Left colon (tissue), 2 donors: ENCODE data around the gene CCDC12. TPM values are rescaled to one million over a fixed set of nuclear protein-coding genes. Genes with fewer than 3 reads are reported as not detected.

ENCODE experiments used
- ATAC-seq: fragments of 200-7000 bp; cut with Tn5 transposase; one replicate; pipeline ENCODE4 v1.9.1; 2020; ENCODE audit warnings: mild to moderate bottlenecking, moderate library complexity
- DNase-seq, 2 donors: peaks; one replicate each; pipeline ENCODE4 v3.0.0-alpha.2; 2020
- intact Hi-C, 2 donors: fragments of 100-400 bp; cut with DNase I in 1 of 2; cut with micrococcal nuclease in 1 of 2; formaldehyde crosslinking; loops; one replicate each; pipeline versions ENCODE4 v1.11.2 to v1.14.0; 2022; cut with DNase I, micrococcal nuclease
- total RNA-seq, 2 donors: library from RNA; stranded (reverse); fragmentation: NEBNext Ultra II Directional; extraction: Animal tissue kit (Norgen Biotek cat#: 25700); gene quantifications; one replicate each; pipeline ENCODE4 v1.2.1, GENCODE V29; 2021
- donor health status: DM: no; HTN: no; CAD: no.
- donor health status: DM: yes; HTN: yes; CAD: no.

Gene CCDC12
- total RNA-seq, 2 donors from 2014 or later = 40.0 to 54.4 TPM

- intact Hi-C loops = no loop called here
- DNase-seq = no peak
Measured at GRCh38 chr3:46932455-46933225, 43.9 kb downstream of the CCDC12 start.

GRCh38 chr3:46931631-46932331 lies 44.8 kb downstream of the CCDC12 start:
- ATAC-seq = peak; percentile 26
- peak; percentile 79 to 87 for DNase-seq
- intact Hi-C loops = no loop called here

More at GRCh38 chr3:46932455-46933225, 43.9 kb downstream of the CCDC12 start:
- peak; percentile 45 for ATAC-seq

- no peak for ATAC-seq
- DNase-seq = no peak
- intact Hi-C loops = no loop called here
Measured at GRCh38 chr3:46930945-46931403, 45.6 kb downstream of the CCDC12 start.

GRCh38 chr3:46930166-46930944 lies 46.2 kb downstream of the CCDC12 start:
- no peak for ATAC-seq
- DNase-seq = no peak
- intact Hi-C loops = no loop called here

- ATAC-seq (peak; percentile 76), DNase-seq (peak; percentile 69 to 80)
- intact Hi-C loops = no loop called here
Measured at GRCh38 chr3:46929324-46929723, 47.2 kb downstream of the CCDC12 start.

- ATAC-seq (no peak), DNase-seq (no peak)
- intact Hi-C loops = no loop called here
Measured at GRCh38 chr3:46928282-46928681, 48.3 kb downstream of the CCDC12 start.

GRCh38 chr3:46927718-46928073 lies 48.8 kb downstream of the CCDC12 start:
- ATAC-seq (no peak), DNase-seq (peak in 1 of 2 donors; percentile 24)
- intact Hi-C loops = no loop called here

GRCh38 chr3:46926871-46927717 lies 49.5 kb downstream of the CCDC12 start:
- DNase-seq (peak in 1 of 2 donors; percentile 24), ATAC-seq (peak; percentile 50)
- intact Hi-C loops = no loop called here

- no peak for ATAC-seq
- intact Hi-C loops = no loop called here
- DNase-seq = peak in 1 of 2 donors; percentile 27
Measured at GRCh38 chr3:46926447-46926846, 50.1 kb downstream of the CCDC12 start.

- intact Hi-C loops = no loop called here
- peak in 1 of 2 donors; percentile 30 for DNase-seq
Measured at GRCh38 chr3:46926039-46926438, 50.5 kb downstream of the CCDC12 start.

GRCh38 chr3:46925585-46925934 lies 51.0 kb downstream of the CCDC12 start:
- peak in 1 of 2 donors; percentile 21 for DNase-seq
- intact Hi-C loops = no loop called here
- no peak for ATAC-seq

More at GRCh38 chr3:46926039-46926438, 50.5 kb downstream of the CCDC12 start:
- ATAC-seq = no peak

GRCh38 chr3:46924921-46925584 lies 51.5 kb downstream of the CCDC12 start:
- peak in 1 of 2 donors; percentile 22 for DNase-seq
- no peak for ATAC-seq
- intact Hi-C loops = loop anchor here (5.0 kb wide), 2 partner anchors 67 to 77 kb away; no protein-coding TSS in a partner anchor

- ATAC-seq (peak; percentile 53), DNase-seq (no peak)
- intact Hi-C loops = loop anchor here (5.0 kb wide), 2 partner anchors 69 to 79 kb away; no protein-coding TSS in a partner anchor
Measured at GRCh38 chr3:46923559-46924350, 52.8 kb downstream of the CCDC12 start.

- intact Hi-C loops = loop anchor here (5.0 kb wide), 2 partner anchors 69 to 79 kb away; no protein-coding TSS in a partner anchor
- DNase-seq (no peak), ATAC-seq (no peak)
Measured at GRCh38 chr3:46922871-46923558, 53.5 kb downstream of the CCDC12 start.

GRCh38 chr3:46922426-46922825 lies 54.1 kb downstream of the CCDC12 start:
- ATAC-seq = no peak
- no peak for DNase-seq
- intact Hi-C loops = loop anchor here (5.0 kb wide), 2 partner anchors 70 to 80 kb away; no protein-coding TSS in a partner anchor

- DNase-seq (no peak), ATAC-seq (no peak)
- intact Hi-C loops = loop anchor here (5.0 kb wide), 2 partner anchors 70 to 80 kb away; no protein-coding TSS in a partner anchor
Measured at GRCh38 chr3:46921871-46922271, 54.7 kb downstream of the CCDC12 start.
